GM10266 (cell line): ENCODE data around the gene MMP19.

Experiments used
- DNase-seq: peaks from one replicate; pipeline ENCODE4 v3.0.0; 2012; ENCODE audit errors: extremely low spot score
- TF ChIP-seq, protein P1 (sequence below): IDR thresholded peaks from 2 replicates; pipeline ENCODE4 v1.5.1; 2012; ENCODE audit warnings: mild to moderate bottlenecking, low read depth; ENCODE audit not compliant: control insufficient read depth, insufficient read depth; ENCODE audit errors: missing control alignments

MMP19 gene

DNA sequence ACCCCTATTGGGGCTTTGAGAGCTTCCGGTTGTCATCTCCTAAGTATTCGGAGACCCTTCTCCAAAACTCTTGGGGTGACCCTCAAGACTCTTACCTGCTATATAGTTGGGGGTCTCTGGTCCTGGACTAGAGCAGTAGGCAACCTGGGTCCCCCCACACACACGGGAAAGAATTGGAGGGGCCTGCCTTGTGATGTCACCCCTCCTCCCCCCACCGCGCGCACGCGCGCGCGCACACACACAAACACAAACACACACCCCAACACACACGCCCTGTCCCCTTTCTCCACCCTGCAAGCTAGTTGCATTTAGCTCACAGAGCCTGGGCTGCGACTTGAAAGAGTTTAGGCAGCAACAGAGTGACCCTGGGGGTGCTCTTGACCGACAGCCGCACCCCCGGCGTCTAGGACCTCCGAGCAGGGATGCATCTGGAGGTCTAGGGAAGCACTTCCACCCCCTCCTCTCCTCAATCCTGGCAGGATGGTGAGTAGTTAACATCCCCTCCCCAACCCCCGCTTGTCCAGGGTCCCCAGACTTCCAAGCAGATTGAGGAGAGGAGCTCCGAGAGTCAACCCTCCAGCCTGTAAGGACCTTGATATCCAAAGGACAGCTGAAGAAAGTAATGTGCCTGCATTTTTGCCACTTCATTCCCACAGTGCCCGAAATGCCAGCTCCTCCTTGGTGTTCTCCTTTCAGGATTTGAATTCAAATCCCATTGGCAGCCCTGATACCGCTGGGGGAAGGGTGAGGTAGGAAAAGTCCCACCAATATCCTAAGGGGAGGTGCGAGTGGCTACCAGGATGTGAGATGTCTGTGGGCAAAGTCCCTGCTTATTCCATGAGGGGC is 11.9 kb downstream of the MMP19 start:
- DNase-seq = peak; percentile 51
- TF ChIP-seq, protein P1, sequence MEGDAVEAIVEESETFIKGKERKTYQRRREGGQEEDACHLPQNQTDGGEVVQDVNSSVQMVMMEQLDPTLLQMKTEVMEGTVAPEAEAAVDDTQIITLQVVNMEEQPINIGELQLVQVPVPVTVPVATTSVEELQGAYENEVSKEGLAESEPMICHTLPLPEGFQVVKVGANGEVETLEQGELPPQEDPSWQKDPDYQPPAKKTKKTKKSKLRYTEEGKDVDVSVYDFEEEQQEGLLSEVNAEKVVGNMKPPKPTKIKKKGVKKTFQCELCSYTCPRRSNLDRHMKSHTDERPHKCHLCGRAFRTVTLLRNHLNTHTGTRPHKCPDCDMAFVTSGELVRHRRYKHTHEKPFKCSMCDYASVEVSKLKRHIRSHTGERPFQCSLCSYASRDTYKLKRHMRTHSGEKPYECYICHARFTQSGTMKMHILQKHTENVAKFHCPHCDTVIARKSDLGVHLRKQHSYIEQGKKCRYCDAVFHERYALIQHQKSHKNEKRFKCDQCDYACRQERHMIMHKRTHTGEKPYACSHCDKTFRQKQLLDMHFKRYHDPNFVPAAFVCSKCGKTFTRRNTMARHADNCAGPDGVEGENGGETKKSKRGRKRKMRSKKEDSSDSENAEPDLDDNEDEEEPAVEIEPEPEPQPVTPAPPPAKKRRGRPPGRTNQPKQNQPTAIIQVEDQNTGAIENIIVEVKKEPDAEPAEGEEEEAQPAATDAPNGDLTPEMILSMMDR = no peak

DNA sequence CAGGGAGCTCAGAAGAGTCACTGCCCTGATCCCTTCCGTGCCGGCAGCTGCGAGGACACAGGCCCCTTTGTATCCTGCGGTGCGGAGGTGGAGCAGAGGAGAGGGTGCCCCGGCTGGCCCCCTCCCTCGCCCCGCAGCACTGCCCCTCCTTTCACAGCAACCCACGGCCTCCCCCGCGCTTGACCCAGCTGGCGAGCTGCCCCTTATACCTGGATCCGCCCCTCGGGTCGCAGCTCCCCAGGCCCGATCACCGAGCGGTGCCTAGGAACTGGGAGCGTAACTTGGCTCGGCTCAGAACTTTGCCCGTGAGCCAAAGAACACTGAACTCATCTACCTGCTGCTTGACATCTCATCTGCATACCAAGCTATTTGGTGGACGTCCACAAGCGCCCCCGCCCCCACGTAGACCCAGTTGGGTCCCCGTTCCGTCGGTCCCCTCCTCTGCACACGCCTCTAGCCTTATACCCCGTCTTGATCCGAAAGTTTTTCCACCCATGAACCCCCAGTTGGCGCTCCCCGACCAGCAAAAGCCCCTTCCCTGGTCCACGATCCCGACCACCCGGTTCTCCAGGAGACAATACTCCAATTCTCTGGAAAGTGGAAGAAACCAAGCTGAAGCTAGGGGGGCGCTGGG is 12.7 kb downstream of the MMP19 start:
- DNase-seq = peak; percentile 39
- TF ChIP-seq, protein P1 = no peak

DNA sequence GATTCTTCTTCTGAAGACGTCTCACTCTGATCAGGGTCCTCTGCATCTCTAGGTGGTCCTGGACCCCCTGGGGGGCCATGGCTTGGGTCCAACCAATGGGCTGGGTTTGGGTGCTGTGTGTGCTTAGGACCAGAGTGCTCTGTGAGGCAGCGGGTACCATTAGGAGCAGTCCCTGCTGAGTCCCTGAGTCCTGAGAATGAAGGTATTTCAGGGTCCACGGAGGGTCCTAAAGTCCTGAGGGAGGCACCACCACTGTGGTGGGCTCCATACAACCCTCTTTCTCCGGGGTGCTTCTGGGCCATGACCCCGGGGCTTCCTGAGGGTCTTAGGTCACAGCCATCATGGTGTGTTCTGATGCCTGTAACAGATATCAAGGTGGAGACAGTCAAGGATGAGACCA is 14.4 kb downstream of the MMP19 start:
- TF ChIP-seq, protein P1 = no peak
- no peak for DNase-seq

DNA sequence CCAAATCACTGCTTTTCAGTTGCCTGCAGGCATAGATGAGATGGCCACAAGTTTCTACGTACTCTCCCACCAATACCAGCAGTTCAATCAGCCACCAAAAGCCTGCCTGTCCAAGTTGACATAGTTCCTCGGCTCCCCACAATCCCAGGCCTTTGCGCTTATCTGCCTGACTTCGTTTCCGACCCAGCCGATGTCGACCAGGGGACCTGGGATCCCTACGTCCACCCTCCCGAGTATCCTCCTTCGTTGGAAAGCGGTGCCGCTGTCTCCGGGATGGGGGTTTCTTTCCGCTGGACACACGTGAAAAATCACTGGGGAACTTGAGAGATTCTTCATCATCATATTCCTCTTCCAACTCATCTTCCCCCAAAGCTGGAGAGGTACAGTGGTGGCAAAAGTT is 14.9 kb downstream of the MMP19 start:
- TF ChIP-seq, protein P1 = no peak
- DNase-seq = no peak

DNA sequence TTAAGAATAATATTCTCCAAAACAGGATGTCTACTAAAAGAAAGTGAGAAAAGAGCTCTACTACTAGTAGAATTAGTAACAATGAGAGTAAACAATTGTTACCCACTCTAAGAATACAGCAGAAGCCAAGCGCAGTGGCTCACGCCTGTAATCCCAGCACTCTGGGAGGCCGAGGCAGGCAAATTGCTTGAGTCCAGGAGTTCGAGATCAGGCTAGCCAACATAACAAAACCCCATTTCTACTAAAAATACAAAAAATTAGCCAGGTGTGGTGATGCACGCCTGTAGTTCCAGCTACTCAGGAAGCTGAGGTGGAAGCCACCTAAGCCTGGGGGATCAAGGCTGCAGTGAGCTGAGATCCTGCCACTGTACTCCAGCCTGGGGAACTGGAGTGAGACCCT is 18.0 kb downstream of the MMP19 start:
- TF ChIP-seq, protein P1 = no peak
- DNase-seq = no peak

DNA sequence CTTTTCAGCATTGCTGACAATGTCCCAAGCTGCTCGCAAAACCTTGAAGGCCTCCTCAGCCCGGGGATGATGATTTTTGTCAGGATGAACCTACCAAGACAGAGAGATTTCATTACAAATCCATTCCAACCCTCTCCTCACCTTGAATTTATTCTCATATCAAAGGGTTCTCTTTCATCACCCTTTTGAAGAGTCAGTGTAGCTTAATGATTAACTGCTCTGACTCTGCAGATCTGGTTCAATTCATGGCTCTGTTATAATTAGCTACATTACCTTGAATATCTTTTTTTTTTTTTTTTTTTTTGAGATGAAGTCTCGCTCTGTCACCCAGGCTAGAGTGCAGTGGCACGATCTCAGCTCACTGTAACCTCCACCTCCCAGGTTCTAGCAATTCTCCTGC is 19.3 kb downstream of the MMP19 start:
- TF ChIP-seq, protein P1 = no peak
- no peak for DNase-seq

DNA sequence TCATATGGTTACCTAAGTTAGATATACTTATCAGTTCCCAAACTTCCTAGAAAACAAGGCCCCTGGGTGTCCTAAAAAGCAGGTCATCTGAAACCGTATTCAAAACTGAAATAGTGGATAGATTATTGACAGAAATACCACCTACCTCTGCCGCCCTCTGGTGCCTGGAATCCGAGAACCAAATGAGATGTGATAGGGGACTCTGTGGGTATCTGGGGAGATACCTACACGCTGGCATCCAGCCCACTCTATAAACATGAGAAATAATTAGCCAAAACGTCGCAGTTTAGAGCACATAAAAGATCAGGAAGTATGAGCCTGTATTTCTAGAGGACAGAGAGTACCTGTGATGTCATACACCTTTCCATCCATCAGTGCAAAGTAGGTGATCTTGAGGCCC is 20.5 kb downstream of the MMP19 start:
- DNase-seq = no peak
- TF ChIP-seq, protein P1 = peak; percentile 18
